ENCODE results near the gene NAT8L. TPM values are rescaled to one million over a fixed set of nuclear protein-coding genes. Genes with fewer than 3 reads are reported as not detected.

Gene NAT8L
- total and polyA plus RNA-seq, 2 of the 4 experiments (the other 2 are of a cell fraction): 0.05 TPM; not detected in 1

- Histone ChIP-seq H3K9me3 (ENCODE audit: control insufficient read depth, insufficient read depth, low read length) (no peaks in the 10 kb centered on the region), H2AK5ac (ENCODE audit: low read depth, low read length) (no peak overlapping the region), H2BK120ac (ENCODE audit: low read depth, low read length) (no peak overlapping the region), H3K27me3 (ENCODE audit: control insufficient read depth, insufficient read depth, low read length) (peaks cover 28% of the 10 kb centered on the region), H2BK20ac (ENCODE audit: low read depth, low read length) (no peak overlapping the region), H3K23ac (ENCODE audit: low read depth, low read length) (no peak overlapping the region), H2BK5ac (ENCODE audit: low read depth, low read length, poor library complexity, severe bottlenecking) (no peak overlapping the region), H3K4me1 (ENCODE audit: control insufficient read depth, insufficient read depth, low read length) (no peaks in the 10 kb centered on the region), H4K8ac (ENCODE audit: low read depth in 2 of 2, low read length in 2 of 2) (no peak overlapping the region), H2AK9ac (replicated peaks; ENCODE audit: low read depth, low read length, poor library complexity) (no peak overlapping the region), H3K27ac (ENCODE audit: insufficient read depth, low read length) (no peak overlapping the region), H2AFZ (replicated peaks; ENCODE audit: low read length, poor library complexity) (peak overlapping the region; percentile 61), H3K4me3 (ENCODE audit: insufficient read depth, low read depth, low read length) (no peak overlapping the region), H2BK15ac (ENCODE audit: low read depth, low read length) (no peak overlapping the region), H3K56ac (ENCODE audit: extremely low read depth, insufficient read depth, low read length) (no peak overlapping the region), H3K36me3 (ENCODE audit: control insufficient read depth, insufficient read depth, low read length) (no peaks in the 10 kb centered on the region), H4K5ac (ENCODE audit: low read depth, low read length) (no peak overlapping the region), H3K9me1 (ENCODE audit: insufficient read depth, low read length) (no peaks in the 10 kb centered on the region), H3K4ac (ENCODE audit: low read depth, low read length) (no peak overlapping the region), H3K79me1 (ENCODE audit: low read depth in 1 of 2, low read length in 2 of 2) (no peaks in the 10 kb centered on the region), H3K9ac (ENCODE audit: low read depth, low read length) (no peak overlapping the region), H3K18ac (ENCODE audit: low read depth, low read length) (no peak overlapping the region), H4K91ac (ENCODE audit: insufficient read depth, low read depth, low read length) (no peak overlapping the region), H4K20me1 (ENCODE audit: insufficient read depth, low read length) (no peaks in the 10 kb centered on the region), H3K14ac (replicated peaks; ENCODE audit: low read depth, low read length) (no peak overlapping the region), H3K4me2 (ENCODE audit: low read depth, low read length) (no peak overlapping the region)
- in situ Hi-C loops (cut with MboI; ENCODE audit: low sequenced_read_pairs) (no loop called here), dilution Hi-C loops (cut with HindIII; ENCODE audit: low sequenced_read_pairs, unreplicated experiment) (no loop called here), intact Hi-C loops (cut with micrococcal nuclease) (no loop called here)
- TF ChIP-seq RFX5 (IDR thresholded peaks at IDR 0.05; ENCODE audit: low read depth, low read length) (peak; percentile 92), NFE2L2 (IDR thresholded peaks at IDR 0.05; ENCODE audit: low read depth, low read length) (no peak)
- DNase-seq (no peak), ATAC-seq (ENCODE audit: low read depth) (peak; percentile 33)
- ChIA-PET CTCF (no interaction called here), POLR2A (ENCODE audit: unreplicated experiment) (interaction anchor here (0.6 kb wide), 1 partner anchor 12 kb away, joined by 5 read pairs; no protein-coding TSS in a partner anchor)
- no TSS peak for BruUV-seq (replicated peaks)
- 0% methylated on average over 1 of the region's 9 CpGs; no CpG with 5 or more reads in 1 of the 2 experiments for WGBS, 2 experiments (ENCODE audit: extremely low coverage in 2 of 2, insufficient read length in 1 of 2)
These were observed 19.5 kb downstream of the NAT8L start for GRCh38 chr4:2078584-2078983.
